Endothelial cell of umbilical vein (primary cell): ENCODE results near the gene OTUD7B. TPM values are rescaled to one million over a fixed set of nuclear protein-coding genes. Genes with fewer than 3 reads are reported as not detected.

Experiments
- BruUV-seq: library from RNA; stranded (reverse); fragments of 400-500 nt; replicated peaks from 2 replicates; lab custom pipeline; 2021; lab: Mats Ljungman, UMichigan
- CTCF ChIA-PET: fragments of 300-600, 350-600 bp; sonication (Branson Sonifier 250); formaldehyde crosslinking; loops from one replicate; lab custom pipeline; 2021; ENCODE audit warnings: antibody characterized with exemption, inconsistent platforms; lab: Charles Lee
- POLR2A ChIA-PET: fragments of 300-600, 350-600 bp; sonication (Branson Sonifier 250); formaldehyde crosslinking; loops from one replicate; lab custom pipeline; 2021; ENCODE audit warnings: antibody characterized with exemption, inconsistent platforms; lab: Charles Lee
- DNase-seq: peaks from one replicate; pipeline ENCODE4 v3.0.0-alpha.2; 2011; ENCODE audit warnings: low read depth, low spot score
- FAIRE-seq: peaks from 2 replicates; lab custom pipeline; 2011; peaks lifted over from hg19 to GRCh38; lab: Jason Lieb, UNC
- H2AFZ ChIP-seq: 2 replicates; pipeline ENCODE4 v1.6.0; 2012; ENCODE audit warnings: low read depth, low read length, control low read depth, inconsistent platforms
- H3K27ac ChIP-seq: 2 replicates; pipeline ENCODE4 v1.5.1; 2011; ENCODE audit warnings: low read depth, mild to moderate bottlenecking, control low read depth, low read length, moderate library complexity; ENCODE audit not compliant: insufficient read depth
- H3K27me3 ChIP-seq, 2 experiments: 2 replicates each; pipeline versions ENCODE4 v1.6.0 to v1.6.1; 2011; ENCODE audit warnings: low read length in 2 of 2, mixed read lengths in 1 of 2; ENCODE audit not compliant: control insufficient read depth in 2 of 2, insufficient read depth in 2 of 2
- H3K36me3 ChIP-seq, 2 experiments: 2 replicates in 1 of 2; 3 replicates in 1 of 2; pipeline ENCODE4 v1.5.1; 2011; ENCODE audit warnings: low read length in 2 of 2, mild to moderate bottlenecking in 1 of 2, moderate library complexity in 1 of 2; ENCODE audit not compliant: control insufficient read depth in 2 of 2, insufficient read depth in 2 of 2; ENCODE audit errors: extremely low read depth in 1 of 2
- H3K4me1 ChIP-seq: 3 replicates; pipeline ENCODE4 v1.5.1; 2011; ENCODE audit warnings: mild to moderate bottlenecking, low read length; ENCODE audit not compliant: control insufficient read depth, insufficient read depth; ENCODE audit errors: extremely low read depth
- H3K4me2 ChIP-seq: 2 replicates; pipeline ENCODE4 v1.6.1; 2011; ENCODE audit warnings: low read length, control low read depth, mixed read lengths; ENCODE audit not compliant: insufficient read depth
- H3K4me3 ChIP-seq, 3 experiments: fragments of 200-600 bp in 1 of 3; sonication (generic), shearing (Covaris generic) in 1 of 3; replicated peaks in 1 of 3; 2 replicates each; pipeline ENCODE4 v1.5.1; 2011 to 2016; ENCODE audit warnings: control low read depth in 3 of 3, low read length in 3 of 3, mild to moderate bottlenecking in 2 of 3, inconsistent platforms in 1 of 3, low read depth in 1 of 3, moderate library complexity in 1 of 3; ENCODE audit not compliant: insufficient read depth in 1 of 3
- H3K79me2 ChIP-seq: 2 replicates; pipeline ENCODE4 v1.6.0; 2012; ENCODE audit warnings: low read length, inconsistent platforms; ENCODE audit not compliant: control insufficient read depth, insufficient read depth
- H3K9ac ChIP-seq: replicated peaks from 2 replicates; pipeline ENCODE3; 2011; ENCODE audit warnings: low read length, control low read depth; ENCODE audit not compliant: insufficient read depth; ENCODE audit errors: extremely low read depth
- H3K9me1 ChIP-seq: replicated peaks from 3 replicates; pipeline ENCODE4 v1.6.0; 2011; ENCODE audit warnings: mild to moderate bottlenecking, low read length; ENCODE audit not compliant: control insufficient read depth, insufficient read depth; ENCODE audit errors: extremely low read depth
- H3K9me3 ChIP-seq: replicated peaks from 2 replicates; pipeline ENCODE4 v1.5.1; 2012; ENCODE audit warnings: low read length, inconsistent platforms; ENCODE audit not compliant: control insufficient read depth, insufficient read depth
- H4K20me1 ChIP-seq: replicated peaks from 2 replicates; pipeline ENCODE3; 2011; ENCODE audit warnings: mild to moderate bottlenecking, low read length; ENCODE audit not compliant: control insufficient read depth, insufficient read depth; ENCODE audit errors: extremely low read depth
- EZH2 ChIP-seq: IDR thresholded peaks from 2 replicates; pipeline ENCODE4 v1.6.1; 2012; ENCODE audit warnings: borderline replicate concordance, low read depth, mild to moderate bottlenecking, moderate library complexity, low read length, inconsistent platforms; ENCODE audit not compliant: severe bottlenecking
- FOS ChIP-seq: IDR thresholded peaks from 2 replicates; pipeline ENCODE4 v1.6.1; 2011; ENCODE audit warnings: mild to moderate bottlenecking, low read length, moderate library complexity, borderline replicate concordance; ENCODE audit not compliant: insufficient read depth
- GATA2 ChIP-seq: IDR thresholded peaks from 2 replicates; pipeline ENCODE4 v1.7.0; 2011; ENCODE audit warnings: low read depth, mild to moderate bottlenecking, moderate library complexity, mixed read lengths, low read length; ENCODE audit not compliant: insufficient read length, insufficient read depth
- JUN ChIP-seq: IDR thresholded peaks from 2 replicates; pipeline ENCODE4 v1.6.1; 2011; ENCODE audit warnings: borderline replicate concordance, low read depth; ENCODE audit not compliant: insufficient read length, insufficient read depth
- MYC ChIP-seq: IDR thresholded peaks from one replicate; pipeline ENCODE4 v1.6.1; 2011; ENCODE audit warnings: mild to moderate bottlenecking, low read depth, low read length
- POLR2A ChIP-seq: IDR thresholded peaks from 2 replicates; pipeline ENCODE4 v1.6.1; 2012; ENCODE audit warnings: low read depth, mild to moderate bottlenecking, control low read depth, low read length
- POLR2AphosphoS5 ChIP-seq: IDR thresholded peaks from 2 replicates; pipeline ENCODE4 v1.6.1; 2012; ENCODE audit warnings: low read depth, mild to moderate bottlenecking, control low read depth, low read length, moderate library complexity; ENCODE audit not compliant: insufficient read depth
- dilution Hi-C: fragments of 300-500 bp; cut with MboI; formaldehyde crosslinking; loops from one replicate; pipeline ENCODE4 v1.15.0; 2019; ENCODE audit warnings: low sequenced_read_pairs; ENCODE audit not compliant: extremely low pct_ligation_motif_present
- intact Hi-C: fragments of 100-400 bp; cut with micrococcal nuclease; formaldehyde crosslinking; loops from one replicate; pipeline ENCODE4 v1.10.0; 2022
- polyA plus RNA-seq, 4 experiments: library from polyadenylated mRNA; depleted of rRNA in 3 of 4; stranded (reverse) in 3 of 4; unstranded in 1 of 4; fragments of >200 nt; gene quantifications; 2 replicates each; pipeline versions ENCODE4 v1.2.1 to v1.2.3, GENCODE V29; 2011 to 2012; ENCODE audit warnings: missing spikeins in 1 of 4
- total RNA-seq: library from RNA; stranded (reverse); gene quantifications from 2 replicates; pipeline ENCODE4 v1.2.3, GENCODE V29; 2021
- TF ChIP-seq, protein P1 (sequence below): IDR thresholded peaks from 2 replicates; pipeline ENCODE4 v1.6.1; 2011; ENCODE audit not compliant: insufficient read depth, insufficient read length
- TF ChIP-seq, protein P2 (sequence below), 2 donors: IDR thresholded peaks; 1 replicate in 1 of 2; 2 replicates in 1 of 2; pipeline ENCODE4 v1.5.1; 2011; ENCODE audit warnings: low read length in 2 of 2, mild to moderate bottlenecking in 2 of 2, moderate library complexity in 2 of 2, control low read depth in 1 of 2, inconsistent platforms in 1 of 2, low read depth in 1 of 2; ENCODE audit not compliant: insufficient read depth in 1 of 2; ENCODE audit errors: extremely low read depth in 1 of 2

The OTUD7B gene
- total and polyA plus RNA-seq, 2 donors (not counting 3 experiments of a cell fraction or from before 2014, with no cell fraction given) = 4.3 to 22.8 TPM

DNA sequence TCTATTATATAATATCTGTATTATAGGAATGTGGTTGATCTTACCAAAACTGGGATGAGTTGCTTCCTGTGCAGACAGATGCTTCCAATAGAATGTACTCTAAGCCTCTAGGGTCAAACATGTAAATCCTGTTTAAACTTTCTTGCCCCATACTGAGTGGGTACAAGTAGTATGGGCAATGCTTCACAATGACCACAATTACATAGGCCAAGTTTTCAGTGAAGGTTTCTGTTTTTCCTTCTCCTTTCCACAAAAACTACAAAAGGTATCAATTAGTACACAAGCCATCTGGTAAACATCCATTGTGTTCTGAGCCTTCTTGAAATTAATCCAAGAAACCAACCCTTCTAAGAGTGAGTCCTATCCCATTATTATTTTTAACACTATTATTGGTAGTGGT is 16.8 kb downstream of the OTUD7B start:
- no peak overlapping the region for H3K9ac ChIP-seq
- no TSS peak for BruUV-seq
- H3K27me3 ChIP-seq = no peaks in the 10 kb centered on the region
- H2AFZ ChIP-seq = no peak overlapping the region
- H3K9me1 ChIP-seq = no peaks in the 10 kb centered on the region
- no peaks in the 10 kb centered on the region for H3K9me3 ChIP-seq
- intact Hi-C loops (no loop called here), dilution Hi-C loops (no loop called here)
- no peak overlapping the region for H3K4me2 ChIP-seq
- H3K36me3 ChIP-seq = peaks cover 0 to 2% of the 10 kb centered on the region in 2 experiments
- no peak for FAIRE-seq
- peaks cover 61% of the 10 kb centered on the region for H3K79me2 ChIP-seq
- H3K4me1 ChIP-seq = peaks cover 8% of the 10 kb centered on the region
- DNase-seq = no peak
- TF ChIP-seq JUN (no peak), POLR2A (no peak), FOS (no peak), MYC (no peak), EZH2 (no peak), GATA2 (no peak), POLR2AphosphoS5 (no peak)
- TF ChIP-seq, protein P1, sequence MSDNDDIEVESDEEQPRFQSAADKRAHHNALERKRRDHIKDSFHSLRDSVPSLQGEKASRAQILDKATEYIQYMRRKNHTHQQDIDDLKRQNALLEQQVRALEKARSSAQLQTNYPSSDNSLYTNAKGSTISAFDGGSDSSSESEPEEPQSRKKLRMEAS = no peak
- TF ChIP-seq, protein P2, sequence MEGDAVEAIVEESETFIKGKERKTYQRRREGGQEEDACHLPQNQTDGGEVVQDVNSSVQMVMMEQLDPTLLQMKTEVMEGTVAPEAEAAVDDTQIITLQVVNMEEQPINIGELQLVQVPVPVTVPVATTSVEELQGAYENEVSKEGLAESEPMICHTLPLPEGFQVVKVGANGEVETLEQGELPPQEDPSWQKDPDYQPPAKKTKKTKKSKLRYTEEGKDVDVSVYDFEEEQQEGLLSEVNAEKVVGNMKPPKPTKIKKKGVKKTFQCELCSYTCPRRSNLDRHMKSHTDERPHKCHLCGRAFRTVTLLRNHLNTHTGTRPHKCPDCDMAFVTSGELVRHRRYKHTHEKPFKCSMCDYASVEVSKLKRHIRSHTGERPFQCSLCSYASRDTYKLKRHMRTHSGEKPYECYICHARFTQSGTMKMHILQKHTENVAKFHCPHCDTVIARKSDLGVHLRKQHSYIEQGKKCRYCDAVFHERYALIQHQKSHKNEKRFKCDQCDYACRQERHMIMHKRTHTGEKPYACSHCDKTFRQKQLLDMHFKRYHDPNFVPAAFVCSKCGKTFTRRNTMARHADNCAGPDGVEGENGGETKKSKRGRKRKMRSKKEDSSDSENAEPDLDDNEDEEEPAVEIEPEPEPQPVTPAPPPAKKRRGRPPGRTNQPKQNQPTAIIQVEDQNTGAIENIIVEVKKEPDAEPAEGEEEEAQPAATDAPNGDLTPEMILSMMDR (IDR thresholded peaks at IDR 0.05; ENCODE audit: extremely low read depth in 1 of 2, insufficient read depth in 1 of 2, low read depth in 1 of 2, low read length in 2 of 2) = no peak
- no peaks in the 10 kb centered on the region for H4K20me1 ChIP-seq
- no peak overlapping the region for H3K27ac ChIP-seq
- no peak overlapping the region for H3K4me3 ChIP-seq
- POLR2A ChIA-PET = no interaction called here
- CTCF ChIA-PET = interaction anchor here (1.2 kb wide), 1 partner anchor 29 kb away, joined by 3 read pairs; no protein-coding TSS in a partner anchor
